ENCODE measurements around the gene ZNF277.

Gene ZNF277

GRCh38 chr7:112347088-112347487 lies 140.6 kb downstream of the ZNF277 start:
- Mint-ChIP-seq H3K36me3 (ENCODE audit: low read depth) (peaks cover 61% of the 10 kb centered on the region), H3K27ac (no peak overlapping the region), H3K4me3 (no peak overlapping the region), H3K27me3 (ENCODE audit: low read depth, poor library complexity) (no peaks in the 10 kb centered on the region), H3K4me1 (peaks cover 7% of the 10 kb centered on the region), H3K9me3 (peaks cover 8% of the 10 kb centered on the region)
- DNase-seq, result no peak
- TF ChIP-seq CTCF (IDR thresholded peaks at IDR 0.05), result no peak

GRCh38 chr7:112350585-112350984 lies 144.1 kb downstream of the ZNF277 start:
- no peak for DNase-seq
- Mint-ChIP-seq H3K27me3 (ENCODE audit: low read depth, poor library complexity) (peaks cover 4% of the 10 kb centered on the region), H3K9me3 (peaks cover 5% of the 10 kb centered on the region), H3K4me3 (no peak overlapping the region), H3K27ac (no peak overlapping the region), H3K4me1 (peaks cover 15% of the 10 kb centered on the region), H3K36me3 (ENCODE audit: low read depth) (peaks cover 28% of the 10 kb centered on the region)
- TF ChIP-seq CTCF (IDR thresholded peaks at IDR 0.05), result no peak

- peaks cover 4% of the 10 kb centered on the region for H3K27me3 Mint-ChIP-seq (ENCODE audit: low read depth, poor library complexity)
- no peak overlapping the region for H3K4me3 Mint-ChIP-seq
- H3K36me3 Mint-ChIP-seq (ENCODE audit: low read depth), result no peaks in the 10 kb centered on the region
- peaks cover 13% of the 10 kb centered on the region for H3K9me3 Mint-ChIP-seq
- DNase-seq, result no peak
- no peak for TF ChIP-seq CTCF (IDR thresholded peaks at IDR 0.05)
- peaks cover 11% of the 10 kb centered on the region for H3K4me1 Mint-ChIP-seq
- H3K27ac Mint-ChIP-seq, result no peak overlapping the region
Measured at GRCh38 chr7:112356596-112356995, 150.1 kb downstream of the ZNF277 start.

GRCh38 chr7:112357136-112357535 lies 150.6 kb downstream of the ZNF277 start:
- TF ChIP-seq CTCF (IDR thresholded peaks at IDR 0.05), result no peak
- Mint-ChIP-seq H3K36me3 (ENCODE audit: low read depth) (no peaks in the 10 kb centered on the region), H3K4me3 (no peak overlapping the region), H3K27ac (no peak overlapping the region), H3K4me1 (peaks cover 14% of the 10 kb centered on the region), H3K27me3 (ENCODE audit: low read depth, poor library complexity) (peaks cover 4% of the 10 kb centered on the region), H3K9me3 (peaks cover 13% of the 10 kb centered on the region)
- no peak for DNase-seq

- H3K27ac Mint-ChIP-seq, result no peak overlapping the region
- no peaks in the 10 kb centered on the region for H3K36me3 Mint-ChIP-seq (ENCODE audit: low read depth)
- peaks cover 13% of the 10 kb centered on the region for H3K9me3 Mint-ChIP-seq
- H3K4me3 Mint-ChIP-seq, result no peak overlapping the region
- no peak for DNase-seq
- H3K27me3 Mint-ChIP-seq (ENCODE audit: low read depth, poor library complexity), result peaks cover 4% of the 10 kb centered on the region
- TF ChIP-seq CTCF (IDR thresholded peaks at IDR 0.05), result no peak
- H3K4me1 Mint-ChIP-seq, result peaks cover 22% of the 10 kb centered on the region
Measured at GRCh38 chr7:112358513-112358912, 152.0 kb downstream of the ZNF277 start.

GRCh38 chr7:112359086-112359485 lies 152.6 kb downstream of the ZNF277 start:
- peaks cover 28% of the 10 kb centered on the region for H3K4me1 Mint-ChIP-seq
- peaks cover 4% of the 10 kb centered on the region for H3K27me3 Mint-ChIP-seq (ENCODE audit: low read depth, poor library complexity)
- no peak overlapping the region for H3K4me3 Mint-ChIP-seq
- DNase-seq, result no peak
- H3K27ac Mint-ChIP-seq, result no peak overlapping the region
- TF ChIP-seq CTCF (IDR thresholded peaks at IDR 0.05), result no peak
- H3K9me3 Mint-ChIP-seq, result peaks cover 13% of the 10 kb centered on the region
- H3K36me3 Mint-ChIP-seq (ENCODE audit: low read depth), result no peaks in the 10 kb centered on the region
